ENCODE measurements around the gene FOXL2. TPM values are rescaled to one million over a fixed set of nuclear protein-coding genes. Genes with fewer than 3 reads are reported as not detected.

The FOXL2 gene
- total and polyA plus RNA-seq, 9 of the 15 experiments (the other 6 are each of a cell fraction or from before 2014, with no cell fraction given), result 0.27 to 22.1 (median 3.2) TPM

GRCh38 chr3:138985932-138986331, 39.0 kb upstream of the FOXL2 start (continued):
- TF ChIP-seq ZFPM2 (CRISPR knock-in tag; IDR thresholded peaks at IDR 0.05) (no peak), ZNF586 (CRISPR knock-in tag; conservative IDR thresholded peaks at IDR 0.05) (no peak), XRCC5 (IDR thresholded peaks at IDR 0.05; ENCODE audit: low read depth, low read length) (no peak), ZEB2 (IDR thresholded peaks at IDR 0.05) (no peak), ZNF41 (CRISPR knock-in tag; conservative IDR thresholded peaks at IDR 0.05) (no peak), PHTF2 (CRISPR knock-in tag; IDR thresholded peaks at IDR 0.05) (no peak), MYNN (IDR thresholded peaks at IDR 0.05) (no peak), MYNN (CRISPR knock-in tag; IDR thresholded peaks at IDR 0.05) (no peak)
- TF ChIP-seq, protein P1, sequence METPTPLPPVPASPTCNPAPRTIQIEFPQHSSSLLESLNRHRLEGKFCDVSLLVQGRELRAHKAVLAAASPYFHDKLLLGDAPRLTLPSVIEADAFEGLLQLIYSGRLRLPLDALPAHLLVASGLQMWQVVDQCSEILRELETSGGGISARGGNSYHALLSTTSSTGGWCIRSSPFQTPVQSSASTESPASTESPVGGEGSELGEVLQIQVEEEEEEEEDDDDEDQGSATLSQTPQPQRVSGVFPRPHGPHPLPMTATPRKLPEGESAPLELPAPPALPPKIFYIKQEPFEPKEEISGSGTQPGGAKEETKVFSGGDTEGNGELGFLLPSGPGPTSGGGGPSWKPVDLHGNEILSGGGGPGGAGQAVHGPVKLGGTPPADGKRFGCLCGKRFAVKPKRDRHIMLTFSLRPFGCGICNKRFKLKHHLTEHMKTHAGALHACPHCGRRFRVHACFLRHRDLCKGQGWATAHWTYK (CRISPR knock-in tag; IDR thresholded peaks at IDR 0.05), result no peak

GRCh38 chr3:138984816-138985215, 37.9 kb upstream of the FOXL2 start:
- no TSS peak for BruUV-seq (replicated peaks)
- Histone ChIP-seq H2AFZ (ENCODE audit: low read depth, low read length) (no peak overlapping the region), H4K20me1 (replicated peaks; ENCODE audit: control insufficient read depth, insufficient read depth, low read length) (no peaks in the 10 kb centered on the region), H3K4me3 (no peak overlapping the region), H3K27ac (ENCODE audit: extremely low read depth, low read depth, low read length) (no peak overlapping the region), H3K36me3 (ENCODE audit: control insufficient read depth, insufficient read depth, low read length) (no peaks in the 10 kb centered on the region), H3K9me1 (ENCODE audit: control insufficient read depth, insufficient read depth, low read length) (no peaks in the 10 kb centered on the region), H3K4me2 (ENCODE audit: insufficient read depth, low read length) (no peak overlapping the region), H3K9me3 (replicated peaks; ENCODE audit: control insufficient read depth, insufficient read depth, low read depth, low read length) (no peaks in the 10 kb centered on the region), H3K9ac (ENCODE audit: insufficient read depth in 1 of 2, low read depth in 2 of 2, low read length in 2 of 2) (no peak overlapping the region), H3K27me3 (ENCODE audit: control insufficient read depth in 2 of 2, insufficient read depth in 2 of 2, low read length in 2 of 2) (peaks cover 0 to 17% of the 10 kb centered on the region in 2 experiments; a peak in 2 of 5 replicates), H3K4me1 (replicated peaks in 1 of 2; ENCODE audit: control insufficient read depth in 2 of 2, insufficient read depth in 2 of 2, low read length in 2 of 2) (no peaks in the 10 kb centered on the region), H3K79me2 (ENCODE audit: control insufficient read depth, insufficient read depth, low read length) (no peaks in the 10 kb centered on the region)
- DNase-seq (ENCODE audit: extremely low read depth in 1 of 4, low spot score in 3 of 4) (peak in 1 of 4 experiments; percentile 2), FAIRE-seq (no peak), ATAC-seq (no peak)
- ChIA-PET CTCF (ENCODE audit: low intra/inter-chr PET ratio) (no interaction called here), POLR2A (interaction anchor here (0.5 kb wide), 1 partner anchor 28 kb away, joined by 3 read pairs; no protein-coding TSS in a partner anchor)
- 0% methylated on average over 3 of the region's 3 CpGs for WGBS (ENCODE audit: insufficient coverage, low coverage, missing lambda C conversion rate)
- intact Hi-C loops (cut with micrococcal nuclease) (no loop called here), in situ Hi-C loops (cut with MboI) (no loop called here)
- TF ChIP-seq SPI1 (IDR thresholded peaks at IDR 0.05; ENCODE audit: borderline replicate concordance, low read depth, low read length) (peak; percentile 81), RBM14 (IDR thresholded peaks at IDR 0.05; ENCODE audit: borderline replicate concordance, insufficient read depth, low read depth, low read length) (no peak), OTX1 (CRISPR knock-in tag; IDR thresholded peaks at IDR 0.05) (no peak)
- TF ChIP-seq, protein P2, sequence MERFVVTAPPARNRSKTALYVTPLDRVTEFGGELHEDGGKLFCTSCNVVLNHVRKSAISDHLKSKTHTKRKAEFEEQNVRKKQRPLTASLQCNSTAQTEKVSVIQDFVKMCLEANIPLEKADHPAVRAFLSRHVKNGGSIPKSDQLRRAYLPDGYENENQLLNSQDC (CRISPR knock-in tag; IDR thresholded peaks at IDR 0.05), result no peak
- TF ChIP-seq, protein P3, sequence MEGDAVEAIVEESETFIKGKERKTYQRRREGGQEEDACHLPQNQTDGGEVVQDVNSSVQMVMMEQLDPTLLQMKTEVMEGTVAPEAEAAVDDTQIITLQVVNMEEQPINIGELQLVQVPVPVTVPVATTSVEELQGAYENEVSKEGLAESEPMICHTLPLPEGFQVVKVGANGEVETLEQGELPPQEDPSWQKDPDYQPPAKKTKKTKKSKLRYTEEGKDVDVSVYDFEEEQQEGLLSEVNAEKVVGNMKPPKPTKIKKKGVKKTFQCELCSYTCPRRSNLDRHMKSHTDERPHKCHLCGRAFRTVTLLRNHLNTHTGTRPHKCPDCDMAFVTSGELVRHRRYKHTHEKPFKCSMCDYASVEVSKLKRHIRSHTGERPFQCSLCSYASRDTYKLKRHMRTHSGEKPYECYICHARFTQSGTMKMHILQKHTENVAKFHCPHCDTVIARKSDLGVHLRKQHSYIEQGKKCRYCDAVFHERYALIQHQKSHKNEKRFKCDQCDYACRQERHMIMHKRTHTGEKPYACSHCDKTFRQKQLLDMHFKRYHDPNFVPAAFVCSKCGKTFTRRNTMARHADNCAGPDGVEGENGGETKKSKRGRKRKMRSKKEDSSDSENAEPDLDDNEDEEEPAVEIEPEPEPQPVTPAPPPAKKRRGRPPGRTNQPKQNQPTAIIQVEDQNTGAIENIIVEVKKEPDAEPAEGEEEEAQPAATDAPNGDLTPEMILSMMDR (IDR thresholded peaks at IDR 0.05 in 2 of 3, conservative IDR thresholded peaks at IDR 0.05 in 1 of 3; ENCODE audit: insufficient read depth in 2 of 3, low read depth in 1 of 3, low read length in 3 of 3), result no peak
